Testis (tissue), 3 donors: ENCODE results near the gene APBB1. TPM values are rescaled to one million over a fixed set of nuclear protein-coding genes. Genes with fewer than 3 reads are reported as not detected.

Experiments
- DNase-seq: peaks from one replicate; pipeline ENCODE4 v3.0.0-alpha.2; 2019
- H3K27ac ChIP-seq, 2 donors: fragments of 200-600 bp; sonication (generic); one replicate each; pipeline ENCODE4 v1.5.1; 2019
- H3K27me3 ChIP-seq: fragments of 200-600 bp; sonication (generic); one replicate; pipeline ENCODE4 v1.5.1; 2019
- H3K36me3 ChIP-seq: fragments of 200-600 bp; sonication (generic); one replicate; pipeline ENCODE4 v1.5.1; 2017; ENCODE audit warnings: low read depth; ENCODE audit errors: missing control alignments
- H3K4me1 ChIP-seq: fragments of 200-600 bp; sonication (generic); one replicate; pipeline ENCODE4 v1.5.1; 2019
- H3K4me3 ChIP-seq, 2 donors: fragments of 200-600 bp; sonication (generic); one replicate each; pipeline ENCODE4 v1.5.1; 2017 to 2019
- H3K9me3 ChIP-seq: fragments of 200-600 bp; sonication (generic); one replicate; pipeline ENCODE4 v1.5.1; 2017
- CTCF ChIP-seq, 3 experiments: fragments of 450-650 bp in 2 of 3; fragments of 200-600 bp in 1 of 3; sonication (generic) in 1 of 3; IDR thresholded peaks; one replicate each; pipeline ENCODE4 v1.5.1; 2016 to 2019; ENCODE audit warnings: antibody characterized with exemption in 3 of 3, mild to moderate bottlenecking in 2 of 3, moderate library complexity in 1 of 3
- POLR2A ChIP-seq: fragments of 450-650 bp; IDR thresholded peaks from one replicate; pipeline ENCODE4 v1.6.1; 2017; ENCODE audit warnings: antibody characterized with exemption, mild to moderate bottlenecking, moderate library complexity
- WGBS, 2 donors: methylation state at CpG; one replicate each; pipeline ENCODE4 v1.1.5; 2018; 5-methylcytosine and 5-hydroxymethylcytosine counted together
- intact Hi-C: fragments of 100-400 bp; cut with DNase I; formaldehyde crosslinking; loops from one replicate; pipeline ENCODE4 v1.15.1; 2023; ENCODE audit warnings: low total_unique reads
- polyA plus RNA-seq: library from polyadenylated mRNA; stranded (reverse); fragments of 350-450 nt; fragmentation: Illumina TruSeq; extraction: RNeasy Lipid Tissue Mini Kit (QIAGEN cat#74804); gene quantifications from one replicate; pipeline ENCODE4 v1.2.3, GENCODE V29; 2014; ENCODE audit warnings: low read depth, low replicate concordance; ENCODE audit not compliant: insufficient read depth
- total RNA-seq, 2 donors: library from RNA; depleted of rRNA; stranded (reverse); fragments of >200 nt; gene quantifications; one replicate each; pipeline ENCODE4 v1.2.3, GENCODE V29; 2016

Gene APBB1
- total and polyA plus RNA-seq, 3 donors from 2014 or later, result 42.6 to 57.3 (median 43.7) TPM

GRCh38 chr11:6456361-6457073 is 37.6 kb upstream of the APBB1 start:
- Histone ChIP-seq H3K9me3 (no peaks in the 10 kb centered on the region), H3K36me3 (no peaks in the 10 kb centered on the region), H3K27ac (no peak overlapping the region), H3K27me3 (no peaks in the 10 kb centered on the region), H3K4me1 (no peaks in the 10 kb centered on the region), H3K4me3 (no peak overlapping the region)
- no peak for TF ChIP-seq CTCF (IDR thresholded peaks at IDR 0.05)
- WGBS, 2 donors, result 80 to 83% methylated on average over 1 to 54 of the region's 56 CpGs
- no peak for DNase-seq
- intact Hi-C loops, result no loop called here

GRCh38 chr11:6455070-6455469 is 36.2 kb upstream of the APBB1 start:
- intact Hi-C loops, result no loop called here
- Histone ChIP-seq H3K4me1 (no peaks in the 10 kb centered on the region), H3K27me3 (no peaks in the 10 kb centered on the region), H3K27ac (no peak overlapping the region), H3K4me3 (no peak overlapping the region), H3K36me3 (no peaks in the 10 kb centered on the region), H3K9me3 (no peaks in the 10 kb centered on the region)
- WGBS, 2 donors, result 88 to 93% methylated on average over 2 of the region's 2 CpGs
- TF ChIP-seq POLR2A, result no peak
- TF ChIP-seq CTCF (IDR thresholded peaks at IDR 0.05), result no peak
- no peak for DNase-seq

- 92 to 100% methylated on average over 2 of the region's 2 CpGs for WGBS, 2 donors
- no peak for DNase-seq
- Histone ChIP-seq H3K27me3 (no peaks in the 10 kb centered on the region), H3K4me3 (no peak overlapping the region), H3K27ac (no peak overlapping the region), H3K9me3 (no peaks in the 10 kb centered on the region), H3K36me3 (no peaks in the 10 kb centered on the region), H3K4me1 (no peaks in the 10 kb centered on the region)
- TF ChIP-seq POLR2A (no peak), CTCF (IDR thresholded peaks at IDR 0.05) (no peak)
- intact Hi-C loops, result no loop called here
Measured at GRCh38 chr11:6453152-6453551, 34.3 kb upstream of the APBB1 start.

GRCh38 chr11:6452219-6452618 is 33.3 kb upstream of the APBB1 start:
- no peak for DNase-seq
- Histone ChIP-seq H3K27ac (no peak overlapping the region), H3K27me3 (no peaks in the 10 kb centered on the region), H3K4me3 (no peak overlapping the region), H3K36me3 (no peaks in the 10 kb centered on the region), H3K9me3 (no peaks in the 10 kb centered on the region), H3K4me1 (no peaks in the 10 kb centered on the region)
- no peak for TF ChIP-seq CTCF (IDR thresholded peaks at IDR 0.05)
- TF ChIP-seq POLR2A, result no peak
- intact Hi-C loops, result no loop called here
- WGBS, 2 donors, result 84 to 91% methylated on average over 3 of the region's 3 CpGs

- Histone ChIP-seq H3K9me3 (no peaks in the 10 kb centered on the region), H3K4me3 (no peak overlapping the region), H3K36me3 (no peaks in the 10 kb centered on the region), H3K27ac (no peak overlapping the region), H3K4me1 (no peaks in the 10 kb centered on the region), H3K27me3 (no peaks in the 10 kb centered on the region)
- intact Hi-C loops, result no loop called here
- TF ChIP-seq CTCF (IDR thresholded peaks at IDR 0.05) (no peak), POLR2A (no peak)
- DNase-seq, result no peak
- 85 to 95% methylated on average over 3 of the region's 3 CpGs for WGBS, 2 donors
Measured at GRCh38 chr11:6448574-6448973, 29.7 kb upstream of the APBB1 start.
